PFSK-1 (cell line): ENCODE data around the gene MARCKS.

Source experiments
- POLR2AphosphoS5 ChIP-seq: IDR thresholded peaks from 2 replicates; pipeline ENCODE4 v1.6.1; 2012; ENCODE audit warnings: low read depth, mild to moderate bottlenecking, control low read depth, low read length, moderate library complexity
- SIN3A ChIP-seq: IDR thresholded peaks from 2 replicates; pipeline ENCODE4 v1.6.1; 2012; ENCODE audit warnings: mild to moderate bottlenecking, low read length, moderate library complexity, borderline replicate concordance; ENCODE audit not compliant: insufficient read depth
- TAF1 ChIP-seq: IDR thresholded peaks from 2 replicates; pipeline ENCODE4 v1.6.1; 2012; ENCODE audit warnings: low read length, control low read depth, borderline replicate concordance; ENCODE audit not compliant: insufficient read depth

GRCh38 chr6:113858480-113859348 is 1.6 kb downstream of the MARCKS start:
- TF ChIP-seq POLR2AphosphoS5 (peak; percentile 76), TAF1 (peak; percentile 69; the same call in 1 of the 2 replicates), SIN3A (peak; percentile 76; the same call in 1 of the 2 replicates)
